Activated naive CD4-positive, alpha-beta T cell treated with anti-CD3 and anti-CD28 coated beads, Interleukin-2, amount 50 U/mL, for 72 hours (primary cell): ENCODE measurements around the gene MTX1. TPM values are rescaled to one million over a fixed set of nuclear protein-coding genes. Genes with fewer than 3 reads are reported as not detected.
A peak's percentile ranks its signal among the peaks of the same experiment; 100 is the strongest.
"Not testable (repeated sequence)": the region's sequence is repeated elsewhere in the genome, so short reads cannot be mapped to it uniquely, and the experiment has no call there.

Source experiments
- ATAC-seq, 2 donors: fragments of 150-1000 bp; cut with Tn5 transposase; 2 replicates each; pipeline ENCODE4 v1.10.0; 2021; ENCODE audit warnings: mild to moderate bottlenecking in 2 of 2, moderate library complexity in 2 of 2
- DNase-seq, 2 donors: peaks; one replicate each; pipeline ENCODE4 v3.0.0; 2021 to 2022; ENCODE audit warnings: low spot score in 2 of 2
- H3K27ac Mint-ChIP-seq, 2 donors: one replicate each; pipeline ENCODE4 v1.8.0; 2022; ENCODE audit warnings: mild to moderate bottlenecking in 2 of 2, mixed read lengths in 2 of 2
- H3K36me3 Mint-ChIP-seq, 2 donors: one replicate each; pipeline ENCODE4 v1.8.0; 2022; ENCODE audit warnings: mixed read lengths in 2 of 2
- H3K9me3 Mint-ChIP-seq, 2 donors: one replicate each; pipeline ENCODE4 v1.8.0; 2022; ENCODE audit warnings: mixed read lengths in 2 of 2
- total RNA-seq, 2 donors: library from RNA; stranded (reverse); gene quantifications; one replicate each; pipeline ENCODE4 v1.2.3, GENCODE V29; 2022

MTX1 gene
- 10 to 100 TPM; 46.6 to 57.2 TPM for total RNA-seq

DNA sequence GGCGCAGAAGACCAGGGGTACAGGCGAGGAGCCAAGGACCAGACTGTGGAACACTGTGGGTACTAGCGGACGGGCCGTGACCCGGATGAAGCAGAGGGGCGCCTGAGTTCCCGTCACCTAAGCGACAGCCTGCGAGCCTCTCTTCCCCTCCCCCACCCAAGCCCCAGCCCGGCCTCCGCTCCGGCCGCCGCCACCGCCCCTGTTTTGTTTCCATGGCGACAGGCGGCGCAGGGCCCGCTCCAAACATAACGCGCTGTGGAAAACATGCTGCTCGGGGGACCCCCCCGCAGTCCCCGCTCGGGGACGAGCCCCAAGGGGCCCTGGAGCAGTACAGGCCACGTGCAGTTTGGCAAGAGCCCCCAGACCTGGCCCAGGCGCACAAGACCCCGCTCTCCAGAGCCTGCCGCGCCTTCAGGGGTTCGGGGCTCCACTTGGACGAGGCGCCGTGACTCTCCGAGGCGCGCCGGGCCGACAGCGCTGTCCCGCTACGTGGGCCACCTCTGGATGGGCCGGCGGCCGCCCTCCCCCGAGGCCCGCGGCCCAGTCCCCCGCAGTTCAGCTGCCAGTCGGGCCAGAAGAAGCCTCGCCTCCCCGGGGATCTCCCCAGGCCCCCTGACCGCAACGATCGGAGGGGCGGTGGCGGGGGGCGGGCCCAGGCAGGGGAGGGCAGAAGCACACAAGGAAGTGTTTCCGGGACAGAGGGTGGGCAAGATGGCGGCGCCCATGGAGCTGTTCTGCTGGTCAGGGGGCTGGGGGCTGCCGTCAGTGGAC is at the start of gene MTX1:
MTX1 (plus strand) TSS at position 155 of the 771 bp plus-strand sequence; CDS start at position 265, 110 bp downstream.
- Mint-ChIP-seq H3K27ac (peak within 1 kb of the TSS; percentile 93 to 96), H3K36me3 (no peaks in the 10 kb centered on the region), H3K9me3 (no peaks in the 10 kb centered on the region)
- peak; percentile 85 to 89 for ATAC-seq
- DNase-seq: peak; percentile 84 to 88

DNA sequence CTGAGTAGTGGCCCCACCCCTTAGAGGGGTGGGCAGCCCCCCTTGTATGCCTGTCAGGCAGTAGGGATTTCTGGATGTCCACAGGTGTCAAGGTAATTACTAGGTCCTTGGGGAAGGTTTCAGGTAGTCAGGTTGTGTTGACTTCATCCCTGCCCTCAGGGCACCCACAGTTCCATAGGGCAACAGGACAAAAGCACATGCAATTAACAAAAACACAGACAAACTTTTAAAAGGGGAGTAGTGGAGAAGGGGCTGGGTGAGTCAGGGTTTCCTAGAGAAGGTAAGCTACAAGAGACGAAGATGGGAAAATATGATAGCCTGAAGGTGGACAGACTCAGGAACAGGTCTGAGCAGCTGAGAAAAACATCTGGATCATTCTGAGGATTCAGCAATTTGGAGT is 49.5 kb upstream of the MTX1 start:
- H3K27ac Mint-ChIP-seq: peak overlapping the region in 1 of 2 donors; percentile 64
- no peaks in the 10 kb centered on the region for H3K36me3 Mint-ChIP-seq
- no peak for DNase-seq
- H3K9me3 Mint-ChIP-seq: no peaks in the 10 kb centered on the region
- ATAC-seq: no peak

- DNase-seq (no peak), ATAC-seq (no peak)
- Mint-ChIP-seq H3K27ac (no peak overlapping the region), H3K9me3 (no peaks in the 10 kb centered on the region), H3K36me3 (no peaks in the 10 kb centered on the region)
Measured at GRCh38 chr1:155160128-155160527, 48.4 kb upstream of the MTX1 start.

DNA sequence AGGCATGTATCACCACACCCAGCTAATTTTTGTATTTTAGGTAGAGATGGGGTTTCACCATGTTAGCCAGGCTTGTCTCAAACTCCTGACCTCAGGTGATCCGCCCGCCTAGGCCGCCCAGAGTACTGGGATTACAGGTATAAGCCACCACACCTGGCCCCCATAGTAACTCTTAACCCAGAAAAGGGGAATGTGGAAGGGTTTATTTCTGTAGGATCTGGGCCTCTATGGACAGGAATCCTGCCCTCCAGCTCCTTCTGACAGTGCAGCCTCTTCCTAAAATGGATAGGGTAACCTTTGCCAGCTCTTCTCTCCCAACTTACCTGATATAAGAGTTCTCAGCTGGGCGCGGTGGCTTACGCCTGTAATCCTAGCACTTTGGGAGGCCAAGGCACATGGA is 45.9 kb upstream of the MTX1 start:
- H3K9me3 Mint-ChIP-seq, H3K27ac Mint-ChIP-seq, ATAC-seq, DNase-seq, H3K36me3 Mint-ChIP-seq: not testable (repeated sequence)

DNA sequence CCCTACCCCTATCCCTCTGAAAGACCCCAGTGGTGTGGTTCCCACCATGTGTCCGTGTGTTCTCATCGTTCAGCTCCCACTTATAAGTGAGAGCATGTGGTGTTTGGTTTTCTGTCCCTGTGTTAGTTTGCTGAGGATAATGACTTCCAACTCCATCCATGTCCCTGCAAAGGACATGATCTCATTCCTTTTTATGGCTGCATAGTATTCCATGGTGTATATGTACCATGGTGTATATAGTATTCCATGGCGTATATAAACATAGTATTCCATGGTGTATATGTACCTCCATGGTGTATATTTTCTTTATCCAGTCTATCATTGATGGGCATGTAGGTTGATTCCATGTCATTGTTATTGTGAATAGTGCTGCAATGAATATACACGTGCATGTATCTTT is 44.7 kb upstream of the MTX1 start:
- not testable (repeated sequence) for H3K27ac Mint-ChIP-seq, H3K9me3 Mint-ChIP-seq, H3K36me3 Mint-ChIP-seq, DNase-seq, ATAC-seq

GRCh38 chr1:155164625-155165024 is 43.9 kb upstream of the MTX1 start:
- H3K27ac Mint-ChIP-seq, H3K36me3 Mint-ChIP-seq, H3K9me3 Mint-ChIP-seq, ATAC-seq, DNase-seq: not testable (repeated sequence)

DNA sequence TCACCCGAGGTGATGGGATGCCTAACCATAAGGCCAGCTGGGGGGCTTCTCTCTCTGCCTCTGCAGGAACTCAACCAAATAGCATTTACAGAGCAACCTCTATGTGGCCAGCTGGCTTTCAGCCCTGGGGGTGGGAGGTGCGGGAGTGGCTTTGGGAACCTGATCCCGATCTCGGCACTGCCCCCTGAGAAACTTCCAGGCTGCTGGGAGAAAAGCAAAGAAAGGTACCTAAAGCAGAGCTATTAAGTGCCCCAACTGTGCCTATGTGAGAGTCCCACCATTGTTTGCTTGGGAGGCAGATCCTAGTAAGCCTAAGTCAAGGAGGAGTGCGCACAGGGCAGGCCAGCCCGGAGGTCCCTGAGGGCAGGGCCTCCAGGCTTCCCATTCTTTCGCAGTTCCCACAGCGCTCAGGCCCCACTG is 42.4 kb upstream of the MTX1 start:
- no peak for ATAC-seq
- no peak overlapping the region for H3K27ac Mint-ChIP-seq
- no peaks in the 10 kb centered on the region for H3K9me3 Mint-ChIP-seq

GRCh38 chr1:155166471-155167165 is 41.9 kb upstream of the MTX1 start:
- Mint-ChIP-seq H3K36me3 (no peaks in the 10 kb centered on the region), H3K9me3 (no peaks in the 10 kb centered on the region), H3K27ac (peak overlapping the region in 1 of 2 donors; percentile 44)
- DNase-seq (no peak), ATAC-seq (no peak)

More for the DNA sequence above, 42.4 kb upstream of the MTX1 start:
- H3K36me3 Mint-ChIP-seq: no peaks in the 10 kb centered on the region
- DNase-seq: no peak

- peak; percentile 78 to 83 for ATAC-seq
- peaks cover 6% of the 10 kb centered on the region in 2 donors for H3K36me3 Mint-ChIP-seq
- H3K27ac Mint-ChIP-seq: peak overlapping the region in 1 of 2 donors; percentile 72
- no peaks in the 10 kb centered on the region for H3K9me3 Mint-ChIP-seq
- peak; percentile 84 to 89 for DNase-seq
Measured at GRCh38 chr1:155167166-155168104, 41.1 kb upstream of the MTX1 start.

DNA sequence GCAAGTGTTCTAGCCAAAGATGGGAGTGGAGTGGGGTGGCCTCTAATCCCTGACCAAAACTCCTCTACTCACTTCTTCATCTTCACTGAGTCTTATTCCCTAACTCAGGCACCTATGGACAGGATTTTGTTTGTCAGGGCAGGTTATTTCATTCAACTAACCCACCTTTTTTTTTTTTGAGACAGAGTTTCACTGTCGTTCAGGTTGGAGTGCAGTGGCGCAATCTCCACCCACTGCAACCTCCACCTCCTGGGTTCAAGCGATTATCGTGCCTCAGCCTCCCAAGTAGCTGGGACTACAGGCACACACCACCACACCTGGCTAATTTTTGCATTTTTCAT is 40.4 kb upstream of the MTX1 start:
- DNase-seq, H3K9me3 Mint-ChIP-seq, ATAC-seq: not testable (repeated sequence)
- Mint-ChIP-seq H3K27ac (peak overlapping the region in 1 of 2 donors; percentile 72), H3K36me3 (peaks cover 11 to 13% of the 10 kb centered on the region in 2 donors)

GRCh38 chr1:155168456-155169210 is 39.9 kb upstream of the MTX1 start:
- no peaks in the 10 kb centered on the region for H3K9me3 Mint-ChIP-seq
- no peak for ATAC-seq
- peaks cover 15 to 17% of the 10 kb centered on the region in 2 donors for H3K36me3 Mint-ChIP-seq
- H3K27ac Mint-ChIP-seq: no peak overlapping the region
- no peak for DNase-seq

GRCh38 chr1:155169541-155169940 is 39.0 kb upstream of the MTX1 start:
- Mint-ChIP-seq H3K9me3 (no peaks in the 10 kb centered on the region), H3K36me3 (peaks cover 15 to 17% of the 10 kb centered on the region in 2 donors), H3K27ac (peak overlapping the region in 1 of 2 donors; percentile 1)
- DNase-seq (no peak), ATAC-seq (no peak)

- Mint-ChIP-seq H3K36me3 (peaks cover 15 to 17% of the 10 kb centered on the region in 2 donors), H3K9me3 (no peaks in the 10 kb centered on the region), H3K27ac (no peak overlapping the region)
- DNase-seq: peak in 1 of 2 donors; percentile 33
- ATAC-seq: no peak
Measured at GRCh38 chr1:155170101-155170785, 38.3 kb upstream of the MTX1 start.

GRCh38 chr1:155170806-155171205 is 37.7 kb upstream of the MTX1 start:
- no peak overlapping the region for H3K27ac Mint-ChIP-seq
- peaks cover 15 to 17% of the 10 kb centered on the region in 2 donors for H3K36me3 Mint-ChIP-seq
- no peak for ATAC-seq
- H3K9me3 Mint-ChIP-seq: no peaks in the 10 kb centered on the region
- no peak for DNase-seq

DNA sequence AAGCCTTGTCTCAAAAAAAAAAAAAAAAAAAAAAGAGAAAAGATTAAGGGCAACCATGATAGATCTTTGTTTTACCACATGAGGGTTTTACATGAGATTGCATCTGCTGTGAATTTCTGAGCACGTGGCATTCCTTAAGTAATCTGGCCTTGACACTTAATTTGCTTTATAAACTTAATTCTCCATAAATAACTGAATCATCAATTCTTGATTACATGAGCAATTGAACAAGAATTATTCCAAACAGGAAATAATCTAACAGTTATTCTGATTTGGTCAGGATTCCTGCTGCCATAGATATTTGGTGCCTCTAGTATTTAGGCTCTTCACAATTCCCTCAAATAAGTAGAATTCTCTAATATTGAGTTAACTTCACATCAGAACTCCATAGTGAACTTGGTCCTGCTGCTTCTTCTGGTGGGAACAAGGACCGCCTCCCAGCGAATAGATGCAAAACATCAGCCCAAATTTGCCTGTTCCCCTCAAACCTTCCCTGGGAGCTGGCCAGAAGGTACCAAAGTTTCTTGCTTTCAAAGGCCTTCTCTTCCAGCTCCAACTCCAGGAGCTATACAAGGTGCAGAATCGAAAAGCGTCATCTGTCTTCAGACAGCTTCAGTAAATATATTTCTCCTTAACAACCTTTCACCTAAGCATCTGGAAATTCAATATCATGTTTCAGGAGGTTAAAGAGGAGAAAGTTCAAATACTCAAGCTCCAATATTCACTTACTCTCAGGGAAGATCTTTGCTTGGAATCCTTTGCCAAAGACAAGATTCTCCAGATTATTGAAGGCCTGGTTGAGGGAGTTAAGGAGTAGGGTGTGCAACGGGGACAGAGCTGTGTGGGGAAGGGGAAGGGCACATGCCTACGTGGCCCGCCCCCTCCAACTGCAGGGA is 36.4 kb upstream of the MTX1 start:
- DNase-seq (no peak), ATAC-seq (peak; percentile 36 to 49)
- Mint-ChIP-seq H3K36me3 (peaks cover 15 to 17% of the 10 kb centered on the region in 2 donors), H3K9me3 (no peaks in the 10 kb centered on the region), H3K27ac (peak overlapping the region; percentile 99 to 100)
